Panc1 (cell line): ENCODE results near the gene AKAP6. TPM values are rescaled to one million over a fixed set of nuclear protein-coding genes. Genes with fewer than 3 reads are reported as not detected.

ENCODE experiments used
- ATAC-seq: fragments of 200-7000 bp; cut with Tn5 transposase; 2 replicates; pipeline ENCODE4 v1.9.1; 2020; ENCODE audit warnings: mild to moderate bottlenecking, moderate library complexity
- BruUV-seq: library from RNA; stranded (reverse); fragments of 400-500 nt; replicated peaks from 2 replicates; lab custom pipeline; 2021; lab: Mats Ljungman, UMichigan
- CTCF ChIA-PET: fragments of 300-600 bp; sonication (Branson Sonifier 250); formaldehyde crosslinking; loops from one replicate; lab custom pipeline; 2022; ENCODE audit warnings: antibody characterized with exemption; lab: Charles Lee
- POLR2A ChIA-PET: fragments of 300-600 bp; sonication (Branson Sonifier 250); formaldehyde crosslinking; loops from one replicate; lab custom pipeline; 2022; ENCODE audit warnings: antibody characterized with exemption; lab: Charles Lee
- DNase-seq: peaks from one replicate; pipeline ENCODE4 v3.0.0-alpha.2; 2010; ENCODE audit warnings: low read depth, low spot score
- H3K27ac ChIP-seq: 2 replicates; pipeline ENCODE4 v1.5.1; 2011; ENCODE audit warnings: mild to moderate bottlenecking, low read length, inconsistent platforms
- H3K27me3 ChIP-seq: fragments of 200-500 bp; sonication (Bioruptor generic); 2 replicates; pipeline ENCODE4 v1.6.0; 2014; ENCODE audit warnings: low read length, inconsistent platforms; ENCODE audit not compliant: control insufficient read depth, insufficient read depth
- H3K36me3 ChIP-seq: fragments of 200-500 bp; sonication (Bioruptor generic); 2 replicates; pipeline ENCODE4 v1.5.1; 2014; ENCODE audit warnings: inconsistent platforms, mild to moderate bottlenecking, low read length, moderate library complexity; ENCODE audit not compliant: control insufficient read depth, insufficient read depth
- H3K4me1 ChIP-seq: 2 replicates; pipeline ENCODE4 v1.5.1; 2011; ENCODE audit warnings: inconsistent platforms, mild to moderate bottlenecking, low read length, moderate library complexity; ENCODE audit not compliant: control insufficient read depth, insufficient read depth
- H3K4me3 ChIP-seq, 2 experiments: 2 replicates each; pipeline ENCODE4 v1.5.1; 2011 to 2012; ENCODE audit warnings: low read depth in 2 of 2, low read length in 2 of 2, mild to moderate bottlenecking in 2 of 2, inconsistent platforms in 1 of 2, moderate library complexity in 1 of 2
- H3K9me3 ChIP-seq: fragments of 200-500 bp; sonication (Bioruptor generic); 2 replicates; pipeline ENCODE4 v1.5.1; 2014; ENCODE audit warnings: low read depth, mild to moderate bottlenecking, inconsistent platforms, low read length, moderate library complexity; ENCODE audit not compliant: control insufficient read depth, insufficient read depth
- POLR2AphosphoS5 ChIP-seq: IDR thresholded peaks from 2 replicates; pipeline ENCODE4 v1.6.1; 2012; ENCODE audit warnings: mild to moderate bottlenecking, low read depth, low read length, moderate library complexity
- SIN3A ChIP-seq: IDR thresholded peaks from 2 replicates; pipeline ENCODE4 v1.6.1; 2012; ENCODE audit warnings: low read depth, mild to moderate bottlenecking, low read length, moderate library complexity, borderline replicate concordance; ENCODE audit not compliant: insufficient read depth
- TCF7L2 ChIP-seq: IDR thresholded peaks from 2 replicates; pipeline ENCODE4 v1.6.1; 2011; ENCODE audit warnings: mild to moderate bottlenecking, low read depth, low read length, inconsistent platforms
- in situ Hi-C: cut with HindIII; loops from 2 replicates; pipeline ENCODE4 v1.10.0; 2016; ENCODE audit warnings: low sequenced_read_pairs, low pct_unique_long_range_greater_than_20kb
- intact Hi-C: fragments of 100-400 bp; cut with micrococcal nuclease; formaldehyde crosslinking; loops from one replicate; pipeline ENCODE4 v1.10.0; 2022; ENCODE audit not compliant: unreplicated experiment
- total RNA-seq: library from RNA; stranded (reverse); gene quantifications from one replicate; pipeline ENCODE4 v1.2.1, GENCODE V29; 2021; ENCODE audit not compliant: unreplicated experiment
- TF ChIP-seq, protein P1 (sequence below): fragments of 450-650 bp; IDR thresholded peaks from 2 replicates; pipeline ENCODE4 v1.5.1; 2017; ENCODE audit warnings: mild to moderate bottlenecking
- TF ChIP-seq, protein P2 (sequence below), 2 experiments: IDR thresholded peaks; 2 replicates each; pipeline ENCODE4 v1.6.1; 2011 to 2012; ENCODE audit warnings: low read depth in 2 of 2, control low read depth in 1 of 2, low read length in 1 of 2, mild to moderate bottlenecking in 1 of 2, moderate library complexity in 1 of 2; ENCODE audit not compliant: insufficient read depth in 1 of 2

The AKAP6 gene
- total RNA-seq, 1 experiment from 2014 or later: 0.82 TPM

DNA sequence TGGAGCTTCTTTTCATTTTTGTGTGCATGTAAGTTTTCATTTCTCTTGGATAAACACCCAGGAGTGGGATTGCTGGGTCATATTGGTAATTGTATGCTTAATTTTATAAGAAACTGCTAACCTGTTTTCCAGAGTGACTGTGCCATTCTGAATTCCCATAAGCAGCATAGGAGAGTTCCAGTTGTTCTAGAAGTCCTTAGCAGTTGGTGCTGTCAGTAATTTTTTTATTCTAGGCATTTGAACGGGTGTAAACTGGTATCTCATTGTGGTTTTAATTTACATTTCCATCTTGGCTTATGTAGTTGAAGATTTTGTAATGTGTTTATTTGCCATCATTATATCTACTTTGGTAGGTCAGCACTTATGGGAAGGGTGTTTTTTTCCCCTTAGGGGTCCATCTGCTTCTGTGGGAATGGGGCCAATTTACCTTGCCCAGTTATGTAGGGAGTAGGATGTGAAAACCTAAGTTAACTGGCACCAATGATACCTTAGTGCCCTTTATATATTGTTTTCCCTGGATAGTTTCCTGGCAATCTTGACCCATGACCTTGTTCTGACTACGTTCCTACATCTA is 202.9 kb downstream of the AKAP6 start:
- intact Hi-C loops: no loop called here
- Histone ChIP-seq H3K27me3 (no peaks in the 10 kb centered on the region), H3K36me3 (no peaks in the 10 kb centered on the region), H3K27ac (no peak overlapping the region), H3K4me1 (no peaks in the 10 kb centered on the region), H3K9me3 (no peaks in the 10 kb centered on the region), H3K4me3 (no peak overlapping the region)
- ATAC-seq (no peak), DNase-seq (no peak)
- no TSS peak for BruUV-seq
- TF ChIP-seq, protein P1, sequence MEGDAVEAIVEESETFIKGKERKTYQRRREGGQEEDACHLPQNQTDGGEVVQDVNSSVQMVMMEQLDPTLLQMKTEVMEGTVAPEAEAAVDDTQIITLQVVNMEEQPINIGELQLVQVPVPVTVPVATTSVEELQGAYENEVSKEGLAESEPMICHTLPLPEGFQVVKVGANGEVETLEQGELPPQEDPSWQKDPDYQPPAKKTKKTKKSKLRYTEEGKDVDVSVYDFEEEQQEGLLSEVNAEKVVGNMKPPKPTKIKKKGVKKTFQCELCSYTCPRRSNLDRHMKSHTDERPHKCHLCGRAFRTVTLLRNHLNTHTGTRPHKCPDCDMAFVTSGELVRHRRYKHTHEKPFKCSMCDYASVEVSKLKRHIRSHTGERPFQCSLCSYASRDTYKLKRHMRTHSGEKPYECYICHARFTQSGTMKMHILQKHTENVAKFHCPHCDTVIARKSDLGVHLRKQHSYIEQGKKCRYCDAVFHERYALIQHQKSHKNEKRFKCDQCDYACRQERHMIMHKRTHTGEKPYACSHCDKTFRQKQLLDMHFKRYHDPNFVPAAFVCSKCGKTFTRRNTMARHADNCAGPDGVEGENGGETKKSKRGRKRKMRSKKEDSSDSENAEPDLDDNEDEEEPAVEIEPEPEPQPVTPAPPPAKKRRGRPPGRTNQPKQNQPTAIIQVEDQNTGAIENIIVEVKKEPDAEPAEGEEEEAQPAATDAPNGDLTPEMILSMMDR: no peak
- TF ChIP-seq, protein P2, sequence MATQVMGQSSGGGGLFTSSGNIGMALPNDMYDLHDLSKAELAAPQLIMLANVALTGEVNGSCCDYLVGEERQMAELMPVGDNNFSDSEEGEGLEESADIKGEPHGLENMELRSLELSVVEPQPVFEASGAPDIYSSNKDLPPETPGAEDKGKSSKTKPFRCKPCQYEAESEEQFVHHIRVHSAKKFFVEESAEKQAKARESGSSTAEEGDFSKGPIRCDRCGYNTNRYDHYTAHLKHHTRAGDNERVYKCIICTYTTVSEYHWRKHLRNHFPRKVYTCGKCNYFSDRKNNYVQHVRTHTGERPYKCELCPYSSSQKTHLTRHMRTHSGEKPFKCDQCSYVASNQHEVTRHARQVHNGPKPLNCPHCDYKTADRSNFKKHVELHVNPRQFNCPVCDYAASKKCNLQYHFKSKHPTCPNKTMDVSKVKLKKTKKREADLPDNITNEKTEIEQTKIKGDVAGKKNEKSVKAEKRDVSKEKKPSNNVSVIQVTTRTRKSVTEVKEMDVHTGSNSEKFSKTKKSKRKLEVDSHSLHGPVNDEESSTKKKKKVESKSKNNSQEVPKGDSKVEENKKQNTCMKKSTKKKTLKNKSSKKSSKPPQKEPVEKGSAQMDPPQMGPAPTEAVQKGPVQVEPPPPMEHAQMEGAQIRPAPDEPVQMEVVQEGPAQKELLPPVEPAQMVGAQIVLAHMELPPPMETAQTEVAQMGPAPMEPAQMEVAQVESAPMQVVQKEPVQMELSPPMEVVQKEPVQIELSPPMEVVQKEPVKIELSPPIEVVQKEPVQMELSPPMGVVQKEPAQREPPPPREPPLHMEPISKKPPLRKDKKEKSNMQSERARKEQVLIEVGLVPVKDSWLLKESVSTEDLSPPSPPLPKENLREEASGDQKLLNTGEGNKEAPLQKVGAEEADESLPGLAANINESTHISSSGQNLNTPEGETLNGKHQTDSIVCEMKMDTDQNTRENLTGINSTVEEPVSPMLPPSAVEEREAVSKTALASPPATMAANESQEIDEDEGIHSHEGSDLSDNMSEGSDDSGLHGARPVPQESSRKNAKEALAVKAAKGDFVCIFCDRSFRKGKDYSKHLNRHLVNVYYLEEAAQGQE (IDR thresholded peaks at IDR 0.05; ENCODE audit: insufficient read depth in 1 of 2, low read depth in 2 of 2, low read length in 1 of 2): no peak
- CTCF ChIA-PET: no interaction called here
- in situ Hi-C loops: no loop called here
- POLR2A ChIA-PET: no interaction called here

DNA sequence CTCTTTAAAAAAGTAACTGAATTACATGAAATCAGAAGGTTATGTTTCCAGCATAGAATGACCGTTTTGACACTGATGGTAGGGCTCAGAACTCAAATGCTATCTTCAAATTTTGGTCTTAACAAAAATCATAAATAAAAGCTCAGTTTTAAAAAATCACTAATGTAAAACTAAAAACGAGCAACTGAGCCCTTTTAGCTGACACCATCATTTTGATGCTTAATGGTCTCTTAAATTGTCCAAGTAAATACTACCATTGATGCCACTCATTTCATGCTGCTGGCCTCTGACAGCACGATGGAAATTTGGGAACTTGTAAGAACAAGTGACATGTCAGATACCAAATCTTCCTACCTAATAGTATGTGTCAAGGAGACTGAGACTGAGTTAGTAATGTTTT is 205.0 kb downstream of the AKAP6 start:
- in situ Hi-C loops (no loop called here), intact Hi-C loops (no loop called here)
- CTCF ChIA-PET: no interaction called here
- ATAC-seq (no peak), DNase-seq (no peak)
- H3K4me3 ChIP-seq: no peak overlapping the region
- BruUV-seq: no TSS peak
- no peaks in the 10 kb centered on the region for H3K27me3 ChIP-seq
- H3K4me1 ChIP-seq: no peaks in the 10 kb centered on the region
- POLR2A ChIA-PET: no interaction called here
- no peaks in the 10 kb centered on the region for H3K36me3 ChIP-seq
- TF ChIP-seq, protein P2 (IDR thresholded peaks at IDR 0.05; ENCODE audit: insufficient read depth in 1 of 2, low read depth in 2 of 2, low read length in 1 of 2): no peak
- TF ChIP-seq TCF7L2: no peak
- TF ChIP-seq, protein P1: no peak
- no peak for TF ChIP-seq POLR2AphosphoS5
- no peak for TF ChIP-seq SIN3A
- no peaks in the 10 kb centered on the region for H3K9me3 ChIP-seq
- no peak overlapping the region for H3K27ac ChIP-seq
